Vagina (tissue), 2 donors: ENCODE results near the gene USP43.

Source experiments
- CTCF ChIP-seq, 3 experiments: fragments of 450-650 bp in 2 of 3; fragments of 200-600 bp in 1 of 3; sonication (generic) in 1 of 3; IDR thresholded peaks; one replicate each; pipeline ENCODE4 v1.5.1; 2017 to 2019; ENCODE audit warnings: antibody characterized with exemption in 3 of 3, mild to moderate bottlenecking in 2 of 3, moderate library complexity in 2 of 3
- POLR2A ChIP-seq, 2 donors: fragments of 450-650 bp; IDR thresholded peaks; one replicate each; pipeline ENCODE4 v1.6.1; 2017; ENCODE audit warnings: antibody characterized with exemption in 2 of 2, mild to moderate bottlenecking in 2 of 2, moderate library complexity in 2 of 2
- POLR2AphosphoS5 ChIP-seq, 2 donors: sonication (generic); formaldehyde crosslinking; IDR thresholded peaks; one replicate each; pipeline ENCODE4 v1.9.0; 2017; ENCODE audit warnings: antibody characterized with exemption in 2 of 2, mild to moderate bottlenecking in 2 of 2, low read depth in 1 of 2; ENCODE audit not compliant: insufficient read depth in 1 of 2

DNA sequence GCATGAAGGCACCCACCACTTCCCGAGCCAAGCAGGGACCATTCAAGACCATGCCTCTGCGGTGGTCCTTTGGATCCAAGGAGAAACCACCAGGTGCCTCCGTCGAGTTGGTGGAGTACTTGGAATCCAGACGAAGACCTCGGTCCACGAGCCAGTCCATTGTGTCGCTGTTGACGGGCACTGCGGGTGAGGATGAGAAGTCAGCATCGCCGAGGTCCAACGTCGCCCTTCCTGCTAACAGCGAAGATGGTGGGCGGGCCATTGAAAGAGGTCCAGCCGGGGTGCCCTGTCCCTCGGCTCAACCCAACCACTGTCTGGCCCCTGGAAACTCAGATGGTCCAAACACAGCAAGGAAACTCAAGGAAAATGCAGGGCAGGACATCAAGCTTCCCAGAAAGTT is 82.7 kb downstream of the USP43 start:
- TF ChIP-seq POLR2A (IDR thresholded peaks at IDR 0.05) (no peak), CTCF (IDR thresholded peaks at IDR 0.05) (no peak), POLR2AphosphoS5 (IDR thresholded peaks at IDR 0.05; ENCODE audit: insufficient read depth in 1 of 2, low read depth in 1 of 2) (no peak)
